ENCODE data around the gene LNPK. TPM values are rescaled to one million over a fixed set of nuclear protein-coding genes. Genes with fewer than 3 reads are reported as not detected.
A peak's percentile ranks its signal among the peaks of the same experiment; 100 is the strongest.

The LNPK gene
- total and polyA plus RNA-seq, 2 of the 4 experiments (the other 2 are of a cell fraction) = 18.7 to 48.6 TPM

DNA sequence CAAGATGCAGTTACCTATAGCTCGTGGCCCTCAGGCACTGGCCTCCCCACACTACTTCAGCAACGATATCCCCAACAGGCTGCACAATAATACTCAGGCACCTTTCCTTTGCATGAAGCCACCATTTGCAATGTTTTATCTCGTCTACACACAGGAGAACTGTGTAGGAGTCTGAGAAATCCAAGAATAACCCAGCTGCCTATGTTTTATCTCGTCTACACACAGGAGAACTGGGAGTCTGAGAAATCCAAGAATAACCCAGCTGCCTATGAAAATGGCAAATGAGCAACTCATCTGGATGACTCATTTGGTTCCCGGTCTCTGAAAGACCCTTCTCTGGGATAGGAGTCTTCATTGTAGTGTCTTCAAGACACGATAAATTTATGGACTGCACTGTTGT, 18.3 kb upstream of the LNPK start:
- Histone ChIP-seq H3K9ac (ENCODE audit: low read depth, low read length) (no peak overlapping the region), H2BK15ac (ENCODE audit: low read depth, low read length) (no peak overlapping the region), H2AFZ (replicated peaks; ENCODE audit: low read length, poor library complexity) (peak overlapping the region; percentile 32), H3K4me2 (ENCODE audit: low read depth, low read length) (no peak overlapping the region), H3K56ac (ENCODE audit: extremely low read depth, insufficient read depth, low read length) (no peak overlapping the region), H3K18ac (ENCODE audit: low read depth, low read length) (no peak overlapping the region), H3K9me3 (ENCODE audit: control insufficient read depth, insufficient read depth, low read length) (no peaks in the 10 kb centered on the region), H3K36me3 (ENCODE audit: control insufficient read depth, insufficient read depth, low read length) (no peaks in the 10 kb centered on the region), H2BK20ac (ENCODE audit: low read depth, low read length) (no peak overlapping the region), H4K8ac (ENCODE audit: low read depth in 2 of 2, low read length in 2 of 2) (no peak overlapping the region), H2BK120ac (ENCODE audit: low read depth, low read length) (no peak overlapping the region), H4K5ac (ENCODE audit: low read depth, low read length) (no peak overlapping the region), H2AK9ac (replicated peaks; ENCODE audit: low read depth, low read length, poor library complexity) (no peak overlapping the region), H3K27ac (ENCODE audit: insufficient read depth, low read length) (no peak overlapping the region), H2BK5ac (ENCODE audit: low read depth, low read length, poor library complexity, severe bottlenecking) (no peak overlapping the region), H3K4me1 (ENCODE audit: control insufficient read depth, insufficient read depth, low read length) (no peaks in the 10 kb centered on the region), H4K20me1 (ENCODE audit: insufficient read depth, low read length) (no peaks in the 10 kb centered on the region), H3K23ac (ENCODE audit: low read depth, low read length) (no peak overlapping the region), H3K9me1 (ENCODE audit: insufficient read depth, low read length) (no peaks in the 10 kb centered on the region), H4K91ac (ENCODE audit: insufficient read depth, low read depth, low read length) (no peak overlapping the region), H3K4me3 (ENCODE audit: insufficient read depth, low read depth, low read length) (no peak overlapping the region), H2AK5ac (ENCODE audit: low read depth, low read length) (no peak overlapping the region), H3K27me3 (ENCODE audit: control insufficient read depth, insufficient read depth, low read length) (no peaks in the 10 kb centered on the region), H3K4ac (ENCODE audit: low read depth, low read length) (no peak overlapping the region), H3K79me1 (ENCODE audit: low read depth in 1 of 2, low read length in 2 of 2) (no peaks in the 10 kb centered on the region), H3K14ac (replicated peaks; ENCODE audit: low read depth, low read length) (no peak overlapping the region)
- intact Hi-C loops (cut with micrococcal nuclease) (no loop called here), dilution Hi-C loops (cut with HindIII; ENCODE audit: low sequenced_read_pairs, unreplicated experiment) (no loop called here), in situ Hi-C loops (cut with MboI; ENCODE audit: low sequenced_read_pairs) (no loop called here)
- WGBS, 2 experiments (ENCODE audit: extremely low coverage in 2 of 2, insufficient read length in 1 of 2) = no CpG with 5 or more reads among the region's 6 CpGs
- DNase-seq = no peak
- POLR2A ChIA-PET (ENCODE audit: unreplicated experiment) = no interaction called here
- no peak for ATAC-seq (ENCODE audit: low read depth)
- no TSS peak for BruUV-seq (replicated peaks)
- TF ChIP-seq SMC3 (IDR thresholded peaks at IDR 0.05; ENCODE audit: low read depth, low read length) (no peak), FOS (IDR thresholded peaks at IDR 0.05; ENCODE audit: low read depth, low read length) (no peak), CHD1 (IDR thresholded peaks at IDR 0.05; ENCODE audit: low read depth, low read length) (no peak), POLR2A (IDR thresholded peaks at IDR 0.05; ENCODE audit: low read depth, low read length) (no peak), BHLHE40 (IDR thresholded peaks at IDR 0.05; ENCODE audit: low read depth, low read length) (no peak), RFX5 (IDR thresholded peaks at IDR 0.05; ENCODE audit: low read depth, low read length) (no peak), MAFK (IDR thresholded peaks at IDR 0.05; ENCODE audit: low read depth, low read length) (no peak)
- TF ChIP-seq, protein P1, sequence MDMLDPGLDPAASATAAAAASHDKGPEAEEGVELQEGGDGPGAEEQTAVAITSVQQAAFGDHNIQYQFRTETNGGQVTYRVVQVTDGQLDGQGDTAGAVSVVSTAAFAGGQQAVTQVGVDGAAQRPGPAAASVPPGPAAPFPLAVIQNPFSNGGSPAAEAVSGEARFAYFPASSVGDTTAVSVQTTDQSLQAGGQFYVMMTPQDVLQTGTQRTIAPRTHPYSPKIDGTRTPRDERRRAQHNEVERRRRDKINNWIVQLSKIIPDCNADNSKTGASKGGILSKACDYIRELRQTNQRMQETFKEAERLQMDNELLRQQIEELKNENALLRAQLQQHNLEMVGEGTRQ (IDR thresholded peaks at IDR 0.05; ENCODE audit: low read depth, low read length) = no peak
- CTCF ChIA-PET = interaction anchor here (1.2 kb wide), 1 partner anchor 43 kb away, joined by 4 read pairs; no protein-coding TSS in a partner anchor
